ENCODE measurements around the gene KCNG2. TPM values are rescaled to one million over a fixed set of nuclear protein-coding genes. Genes with fewer than 3 reads are reported as not detected.

The KCNG2 gene
- total RNA-seq, 1 donor from 2014 or later, result not detected

GRCh38 chr18:79945118-79946042 is 147.6 kb downstream of the KCNG2 start:
- TF ChIP-seq CTCF (IDR thresholded peaks at IDR 0.05), result no peak
- Mint-ChIP-seq H3K27me3 (no peaks in the 10 kb centered on the region), H3K27ac (peak overlapping the region; percentile 50), H3K36me3 (ENCODE audit: low read depth) (peaks cover 57% of the 10 kb centered on the region), H3K9me3 (no peaks in the 10 kb centered on the region), H3K4me3 (no peak overlapping the region), H3K4me1 (peaks cover 54% of the 10 kb centered on the region)
- CTCF ChIA-PET, result no interaction called here
- DNase-seq, result no peak
- intact Hi-C loops (cut with micrococcal nuclease), result loop anchor here (5.0 kb wide), 1 partner anchor 33 kb away; no protein-coding TSS in a partner anchor
- POLR2A ChIA-PET, result interaction anchor here (0.8 to 1.1 kb wide), 2 partner anchors 88 to 146 kb away, joined by 3 read pairs; no protein-coding TSS in a partner anchor
- ATAC-seq (ENCODE audit: low read depth), result no peak

GRCh38 chr18:79947054-79947755 is 149.5 kb downstream of the KCNG2 start:
- intact Hi-C loops (cut with micrococcal nuclease), result loop anchor here (5.0 kb wide), 1 partner anchor 35 kb away; no protein-coding TSS in a partner anchor
- Mint-ChIP-seq H3K4me3 (no peak overlapping the region), H3K27ac (peak overlapping the region; percentile 12), H3K4me1 (peaks cover 57% of the 10 kb centered on the region), H3K9me3 (no peaks in the 10 kb centered on the region), H3K27me3 (no peaks in the 10 kb centered on the region), H3K36me3 (ENCODE audit: low read depth) (peaks cover 41% of the 10 kb centered on the region)
- no peak for ATAC-seq (ENCODE audit: low read depth)
- TF ChIP-seq CTCF (IDR thresholded peaks at IDR 0.05), result no peak
- ChIA-PET POLR2A (interaction anchor here (1.7 kb wide), 1 partner anchor 87 kb away, joined by 4 read pairs; the partner anchor contains the start of gene RBFA), CTCF (no interaction called here)
- no peak for DNase-seq

GRCh38 chr18:79947881-79948610 is 150.3 kb downstream of the KCNG2 start:
- TF ChIP-seq CTCF (IDR thresholded peaks at IDR 0.05), result no peak
- intact Hi-C loops (cut with micrococcal nuclease), result loop anchor here (5.0 kb wide), 1 partner anchor 36 kb away; no protein-coding TSS in a partner anchor
- H3K27me3 Mint-ChIP-seq, result no peaks in the 10 kb centered on the region
- peaks cover 57% of the 10 kb centered on the region for H3K4me1 Mint-ChIP-seq
- peaks cover 33% of the 10 kb centered on the region for H3K36me3 Mint-ChIP-seq (ENCODE audit: low read depth)
- no peaks in the 10 kb centered on the region for H3K9me3 Mint-ChIP-seq
- POLR2A ChIA-PET, result interaction anchor here (1.7 kb wide), 1 partner anchor 86 kb away, joined by 4 read pairs; the partner anchor contains the start of gene RBFA
- peak overlapping the region; percentile 92 for H3K27ac Mint-ChIP-seq
- no peak for ATAC-seq (ENCODE audit: low read depth)
- CTCF ChIA-PET, result no interaction called here
- H3K4me3 Mint-ChIP-seq, result no peak overlapping the region
- no peak for DNase-seq

- no peaks in the 10 kb centered on the region for H3K27me3 Mint-ChIP-seq
- POLR2A ChIA-PET, result interaction anchor here (0.7 to 3.3 kb wide), 6 partner anchors 39 to 270 kb away, joined by 3 to 20 read pairs (median 4); partner anchors contain the start of genes RBFA and TXNL4A
- H3K4me3 Mint-ChIP-seq, result peak overlapping the region; percentile 85
- H3K27ac Mint-ChIP-seq, result peak overlapping the region; percentile 92
- peaks cover 57% of the 10 kb centered on the region for H3K4me1 Mint-ChIP-seq
- DNase-seq (no peak), ATAC-seq (ENCODE audit: low read depth) (no peak)
- CTCF ChIA-PET, result no interaction called here
- peaks cover 30% of the 10 kb centered on the region for H3K36me3 Mint-ChIP-seq (ENCODE audit: low read depth)
- H3K9me3 Mint-ChIP-seq, result no peaks in the 10 kb centered on the region
- intact Hi-C loops (cut with micrococcal nuclease), result loop anchor here (5.0 kb wide), 1 partner anchor 37 kb away; no protein-coding TSS in a partner anchor
- TF ChIP-seq CTCF (IDR thresholded peaks at IDR 0.05), result no peak
Measured at GRCh38 chr18:79948719-79949411, 151.1 kb downstream of the KCNG2 start.

Other genes with a start within 250 kb of the KCNG2 start
- gene CTDP1, start 118.1 kb upstream of the KCNG2 start, total RNA-seq, result 28.1 and 33.8 TPM in 2 replicates
- 32.3 and 36.4 TPM in 2 replicates for gene SLC66A2, start 153.7 kb downstream of the KCNG2 start, total RNA-seq
- gene HSBP1L1, start 166.7 kb downstream of the KCNG2 start, total RNA-seq, result 0.98 and 2.5 TPM in 2 replicates
- 94.7 and 96.9 TPM in 2 replicates for gene TXNL4A, start 190.6 kb downstream of the KCNG2 start, total RNA-seq
- 21.6 and 23.3 TPM in 2 replicates for gene RBFA, start 236.5 kb downstream of the KCNG2 start, total RNA-seq